SK-N-SH treated with all-trans-retinoic acid at 6 μM for 48 hours (cell line): ENCODE data around the gene SPTBN4.

Experiments used
- ARNTL ChIP-seq: fragments of 450-650 bp; formaldehyde crosslinking; IDR thresholded peaks from 2 replicates; pipeline ENCODE4 v1.5.0; 2020; ENCODE audit warnings: low read depth, mild to moderate bottlenecking, moderate library complexity, borderline replicate concordance
- OSR1 ChIP-seq: fragments of 250-450 bp; sonication (Bioruptor Pico); IDR thresholded peaks from 2 replicates; pipeline ENCODE4 v1.8.0; 2022; ENCODE audit warnings: moderate library complexity, mild to moderate bottlenecking, inconsistent platforms
- RARB ChIP-seq: fragments of 250-450 bp; sonication (Bioruptor Pico); IDR thresholded peaks from 2 replicates; pipeline ENCODE4 v1.8.0; 2021; ENCODE audit warnings: mild to moderate bottlenecking, moderate library complexity
- SNAI2 ChIP-seq: fragments of 250-450 bp; sonication (Bioruptor Pico); IDR thresholded peaks from 2 replicates; pipeline ENCODE4 v1.5.0; 2020; ENCODE audit warnings: mild to moderate bottlenecking, moderate library complexity
- ZFP3 ChIP-seq: fragments of 250-450 bp; sonication (Bioruptor Pico); IDR thresholded peaks from 2 replicates; pipeline ENCODE4 v1.5.0; 2020; ENCODE audit warnings: mild to moderate bottlenecking, moderate library complexity
- ZNF70 ChIP-seq: fragments of 450-650 bp; formaldehyde crosslinking; IDR thresholded peaks from 2 replicates; pipeline ENCODE4 v1.5.0; 2020; ENCODE audit warnings: mild to moderate bottlenecking, moderate library complexity
- ZNF8 ChIP-seq: fragments of 450-650 bp; formaldehyde crosslinking; IDR thresholded peaks from 2 replicates; pipeline ENCODE4 v1.5.0; 2020; ENCODE audit warnings: mild to moderate bottlenecking, moderate library complexity
- TF ChIP-seq, protein P1 (sequence below): fragments of 250-450 bp; sonication (Bioruptor Pico); IDR thresholded peaks from 2 replicates; pipeline ENCODE4 v1.8.0; 2021; ENCODE audit warnings: low read depth, mild to moderate bottlenecking, moderate library complexity, borderline replicate concordance
- TF ChIP-seq, protein P2 (sequence below): fragments of 250-450 bp; sonication (Bioruptor Pico); IDR thresholded peaks from 2 replicates; pipeline ENCODE4 v1.8.0; 2020; ENCODE audit warnings: mild to moderate bottlenecking, moderate library complexity, borderline replicate concordance
- TF ChIP-seq, protein P3 (sequence below): fragments of 250-450 bp; sonication (Bioruptor Pico); IDR thresholded peaks from 2 replicates; pipeline ENCODE4 v1.5.1; 2021; ENCODE audit warnings: mild to moderate bottlenecking, moderate library complexity

DNA sequence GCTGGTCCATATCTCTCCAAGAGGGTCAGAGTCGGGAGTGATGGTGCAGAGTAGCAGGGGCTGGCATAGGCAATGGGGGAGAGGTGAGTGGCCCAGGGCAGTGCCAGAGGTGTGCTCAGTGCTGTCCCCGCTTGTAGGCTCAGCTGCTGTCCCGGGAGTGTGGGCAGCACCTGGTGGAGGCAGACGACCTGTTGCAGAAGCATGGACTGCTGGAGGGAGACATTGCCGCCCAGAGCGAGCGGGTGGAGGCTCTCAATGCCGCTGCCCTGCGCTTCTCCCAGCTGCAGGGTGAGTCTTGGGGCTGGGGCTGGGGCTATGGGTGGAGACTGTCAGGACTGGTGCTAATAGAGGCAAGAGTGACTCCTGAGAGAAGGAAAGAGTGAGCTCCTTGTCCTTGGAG is 39.3 kb downstream of the SPTBN4 start:
- TF ChIP-seq RARB (CRISPR knock-in tag) = no peak
- TF ChIP-seq, protein P1, sequence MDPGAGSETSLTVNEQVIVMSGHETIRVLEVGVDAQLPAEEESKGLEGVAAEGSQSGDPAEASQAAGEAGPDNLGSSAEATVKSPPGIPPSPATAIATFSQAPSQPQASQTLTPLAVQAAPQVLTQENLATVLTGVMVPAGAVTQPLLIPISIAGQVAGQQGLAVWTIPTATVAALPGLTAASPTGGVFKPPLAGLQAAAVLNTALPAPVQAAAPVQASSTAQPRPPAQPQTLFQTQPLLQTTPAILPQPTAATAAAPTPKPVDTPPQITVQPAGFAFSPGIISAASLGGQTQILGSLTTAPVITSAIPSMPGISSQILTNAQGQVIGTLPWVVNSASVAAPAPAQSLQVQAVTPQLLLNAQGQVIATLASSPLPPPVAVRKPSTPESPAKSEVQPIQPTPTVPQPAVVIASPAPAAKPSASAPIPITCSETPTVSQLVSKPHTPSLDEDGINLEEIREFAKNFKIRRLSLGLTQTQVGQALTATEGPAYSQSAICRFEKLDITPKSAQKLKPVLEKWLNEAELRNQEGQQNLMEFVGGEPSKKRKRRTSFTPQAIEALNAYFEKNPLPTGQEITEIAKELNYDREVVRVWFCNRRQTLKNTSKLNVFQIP (CRISPR knock-in tag) = no peak
- TF ChIP-seq ZNF8 (CRISPR knock-in tag) = no peak
- TF ChIP-seq, protein P2, sequence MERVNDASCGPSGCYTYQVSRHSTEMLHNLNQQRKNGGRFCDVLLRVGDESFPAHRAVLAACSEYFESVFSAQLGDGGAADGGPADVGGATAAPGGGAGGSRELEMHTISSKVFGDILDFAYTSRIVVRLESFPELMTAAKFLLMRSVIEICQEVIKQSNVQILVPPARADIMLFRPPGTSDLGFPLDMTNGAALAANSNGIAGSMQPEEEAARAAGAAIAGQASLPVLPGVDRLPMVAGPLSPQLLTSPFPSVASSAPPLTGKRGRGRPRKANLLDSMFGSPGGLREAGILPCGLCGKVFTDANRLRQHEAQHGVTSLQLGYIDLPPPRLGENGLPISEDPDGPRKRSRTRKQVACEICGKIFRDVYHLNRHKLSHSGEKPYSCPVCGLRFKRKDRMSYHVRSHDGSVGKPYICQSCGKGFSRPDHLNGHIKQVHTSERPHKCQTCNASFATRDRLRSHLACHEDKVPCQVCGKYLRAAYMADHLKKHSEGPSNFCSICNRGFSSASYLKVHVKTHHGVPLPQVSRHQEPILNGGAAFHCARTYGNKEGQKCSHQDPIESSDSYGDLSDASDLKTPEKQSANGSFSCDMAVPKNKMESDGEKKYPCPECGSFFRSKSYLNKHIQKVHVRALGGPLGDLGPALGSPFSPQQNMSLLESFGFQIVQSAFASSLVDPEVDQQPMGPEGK = no peak
- no peak for TF ChIP-seq ARNTL (CRISPR knock-in tag)
- no peak for TF ChIP-seq OSR1 (CRISPR knock-in tag)
- no peak for TF ChIP-seq SNAI2 (CRISPR knock-in tag)
- TF ChIP-seq, protein P3, sequence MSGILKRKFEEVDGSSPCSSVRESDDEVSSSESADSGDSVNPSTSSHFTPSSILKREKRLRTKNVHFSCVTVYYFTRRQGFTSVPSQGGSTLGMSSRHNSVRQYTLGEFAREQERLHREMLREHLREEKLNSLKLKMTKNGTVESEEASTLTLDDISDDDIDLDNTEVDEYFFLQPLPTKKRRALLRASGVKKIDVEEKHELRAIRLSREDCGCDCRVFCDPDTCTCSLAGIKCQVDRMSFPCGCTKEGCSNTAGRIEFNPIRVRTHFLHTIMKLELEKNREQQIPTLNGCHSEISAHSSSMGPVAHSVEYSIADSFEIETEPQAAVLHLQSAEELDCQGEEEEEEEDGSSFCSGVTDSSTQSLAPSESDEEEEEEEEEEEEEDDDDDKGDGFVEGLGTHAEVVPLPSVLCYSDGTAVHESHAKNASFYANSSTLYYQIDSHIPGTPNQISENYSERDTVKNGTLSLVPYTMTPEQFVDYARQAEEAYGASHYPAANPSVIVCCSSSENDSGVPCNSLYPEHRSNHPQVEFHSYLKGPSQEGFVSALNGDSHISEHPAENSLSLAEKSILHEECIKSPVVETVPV (CRISPR knock-in tag) = no peak
- no peak for TF ChIP-seq ZNF70 (CRISPR knock-in tag)
- no peak for TF ChIP-seq ZFP3 (CRISPR knock-in tag)
